B cell (primary cell): ENCODE data around the gene RPL13A. TPM values are rescaled to one million over a fixed set of nuclear protein-coding genes. Genes with fewer than 3 reads are reported as not detected.

ENCODE experiments used
- ATAC-seq: fragments of 200-7000 bp; cut with Tn5 transposase; one replicate; pipeline ENCODE4 v1.10.0; 2021; ENCODE audit warnings: low read depth, mild to moderate bottlenecking, moderate number of reproducible peaks, moderate library complexity
- CTCF ChIA-PET: fragments of 350-600 bp; sonication (Branson Sonifier 250); formaldehyde crosslinking; loops from one replicate; lab custom pipeline; 2021; ENCODE audit warnings: antibody characterized with exemption, inconsistent platforms; lab: Charles Lee
- POLR2A ChIA-PET: fragments of 350-600 bp; sonication (Branson Sonifier 250); formaldehyde crosslinking; loops from one replicate; lab custom pipeline; 2021; ENCODE audit warnings: antibody characterized with exemption; lab: Charles Lee
- DNase-seq: peaks from one replicate; pipeline ENCODE4 v3.0.0; 2013
- H2AFZ ChIP-seq: 2 replicates; pipeline ENCODE4 v1.6.1; 2012; ENCODE audit warnings: mild to moderate bottlenecking, low read depth, low read length; ENCODE audit not compliant: insufficient read depth, poor library complexity, severe bottlenecking
- H3K27ac ChIP-seq, 2 donors: 1 replicate in 1 of 2; 2 replicates in 1 of 2; pipeline ENCODE4 v1.5.1; 2012 to 2013; ENCODE audit warnings: low read length in 2 of 2, mild to moderate bottlenecking in 2 of 2, moderate library complexity in 1 of 2
- H3K27me3 ChIP-seq, 4 experiments: fragments of 200-600 bp in 1 of 4; sonication (generic) in 1 of 4; replicated peaks in 1 of 4; 1 replicate in 2 of 4; 2 replicates in 2 of 4; pipeline versions ENCODE4 v1.6.1 to v1.7.0; 2013 to 2016; ENCODE audit warnings: low read length in 3 of 4, mild to moderate bottlenecking in 2 of 4, mixed read lengths in 1 of 4, moderate library complexity in 1 of 4; ENCODE audit not compliant: insufficient read depth in 4 of 4, control insufficient read depth in 3 of 4; ENCODE audit errors: control extremely low read depth in 1 of 4
- H3K36me3 ChIP-seq, 2 experiments: replicated peaks in 1 of 2; 1 replicate in 1 of 2; 2 replicates in 1 of 2; pipeline versions ENCODE4 v1.6.1 to v1.7.1; 2013; ENCODE audit warnings: low read length in 1 of 2; ENCODE audit not compliant: insufficient read depth in 2 of 2, control insufficient read depth in 1 of 2; ENCODE audit errors: control extremely low read depth in 1 of 2, extremely low read depth in 1 of 2
- H3K4me1 ChIP-seq, 2 donors: fragments of 200-600 bp in 1 of 2; sonication (generic) in 1 of 2; 1 replicate in 1 of 2; 2 replicates in 1 of 2; pipeline versions ENCODE4 v1.5.1 to v1.6.1; 2013 to 2017; ENCODE audit warnings: low read length in 2 of 2; ENCODE audit not compliant: control insufficient read depth in 2 of 2, insufficient read depth in 2 of 2
- H3K4me2 ChIP-seq: replicated peaks from 2 replicates; pipeline ENCODE3; 2012; ENCODE audit warnings: mild to moderate bottlenecking, low read depth, low read length; ENCODE audit not compliant: poor library complexity, severe bottlenecking
- H3K4me3 ChIP-seq, 5 experiments: fragments of 200-600 bp in 1 of 5; sonication (generic) in 1 of 5; 1 replicate in 3 of 5; 2 replicates in 2 of 5; pipeline versions ENCODE4 v1.5.1 to v1.7.0; 2011 to 2016; ENCODE audit warnings: low read length in 4 of 5, mild to moderate bottlenecking in 4 of 5, low read depth in 2 of 5, control low read depth in 1 of 5, moderate library complexity in 1 of 5; ENCODE audit not compliant: insufficient read depth in 1 of 5; ENCODE audit errors: control extremely low read depth in 1 of 5, extremely low read depth in 1 of 5
- H3K79me2 ChIP-seq: fragments of 200-600 bp; sonication (generic); one replicate; pipeline ENCODE4 v1.6.0; 2016; ENCODE audit warnings: low read length; ENCODE audit not compliant: control insufficient read depth, insufficient read depth
- H3K9ac ChIP-seq: fragments of 200-600 bp; sonication (generic); 2 replicates; pipeline ENCODE4 v1.6.1; 2017; ENCODE audit warnings: mild to moderate bottlenecking, low read length, moderate library complexity
- H3K9me3 ChIP-seq, 3 donors: one replicate each; pipeline versions ENCODE4 v1.6.1 to v1.7.1; 2013; ENCODE audit warnings: low read length in 2 of 3; ENCODE audit not compliant: control insufficient read depth in 2 of 3, insufficient read depth in 1 of 3; ENCODE audit errors: control extremely low read depth in 1 of 3
- H4K20me1 ChIP-seq: 2 replicates; pipeline ENCODE4 v1.6.0; 2012; ENCODE audit warnings: mild to moderate bottlenecking, low read length; ENCODE audit not compliant: insufficient read depth, control insufficient read depth, poor library complexity, severe bottlenecking
- H3K27ac Mint-ChIP-seq: one replicate; pipeline ENCODE4 v1.8.0; 2021; ENCODE audit warnings: mixed read lengths
- H3K27me3 Mint-ChIP-seq: one replicate; pipeline ENCODE4 v1.8.0; 2021; ENCODE audit warnings: mixed read lengths
- H3K4me1 Mint-ChIP-seq: one replicate; pipeline ENCODE4 v1.8.0; 2021; ENCODE audit warnings: mixed read lengths
- H3K4me3 Mint-ChIP-seq: one replicate; pipeline ENCODE4 v1.8.0; 2021; ENCODE audit warnings: mixed read lengths
- H3K9me3 Mint-ChIP-seq: one replicate; pipeline ENCODE4 v1.8.0; 2022; ENCODE audit warnings: mixed read lengths; ENCODE audit not compliant: insufficient read depth
- CTCF ChIP-seq: fragments of 200-600 bp; IDR thresholded peaks from one replicate; pipeline ENCODE4 v1.8.0; 2022; ENCODE audit warnings: antibody characterized with exemption, mild to moderate bottlenecking
- EZH2 ChIP-seq: IDR thresholded peaks from 2 replicates; pipeline ENCODE4 v1.6.1; 2012; ENCODE audit warnings: borderline replicate concordance, low read depth, mild to moderate bottlenecking, moderate library complexity, low read length; ENCODE audit not compliant: insufficient read depth, poor library complexity, severe bottlenecking
- WGBS: methylation state at CpG from one replicate; pipeline ENCODE4 v1.1.5; 2013; ENCODE audit warnings: missing lambda C conversion rate; ENCODE audit not compliant: insufficient coverage; 5-methylcytosine and 5-hydroxymethylcytosine counted together
- intact Hi-C: fragments of 100-400 bp; cut with micrococcal nuclease; formaldehyde crosslinking; loops from one replicate; pipeline ENCODE4 v1.10.0; 2022
- polyA plus RNA-seq: library from polyadenylated mRNA; depleted of rRNA; stranded (reverse); fragments of >200 nt; gene quantifications from 2 replicates; pipeline ENCODE4 v1.2.3, GENCODE V29; 2012
- total RNA-seq, 2 donors: library from RNA; stranded (reverse); fragments of 120-200 nt in 1 of 2; gene quantifications; 1 replicate in 1 of 2; 2 replicates in 1 of 2; pipeline versions ENCODE4 v1.2.3 to v1.2.4, GENCODE V29; 2013 to 2022

Gene RPL13A
- total and polyA plus RNA-seq, 2 donors (not counting 1 experiment from before 2014, with no cell fraction given) = 5,457 to 6,298 TPM

- Histone ChIP-seq H3K27ac (no peak overlapping the region), H4K20me1 (no peaks in the 10 kb centered on the region), H3K4me3 (peak overlapping the region in 1 of 5 experiments; percentile 29), H3K9ac (no peak overlapping the region), H3K79me2 (no peaks in the 10 kb centered on the region), H3K36me3 (peaks cover 0 to 10% of the 10 kb centered on the region in 2 experiments), H3K4me2 (peak overlapping the region; percentile 99), H3K4me1 (peaks cover 19 to 31% of the 10 kb centered on the region in 2 donors), H2AFZ (no peak overlapping the region), H3K9me3 (peaks cover 0 to 16% (median 0%) of the 10 kb centered on the region in 3 donors), H3K27me3 (peaks cover 2 to 53% (median 43%) of the 10 kb centered on the region in 4 experiments)
- no peaks in the 10 kb centered on the region for H3K9me3 Mint-ChIP-seq
- ChIA-PET CTCF (interaction anchor here (1.0 to 5.1 kb wide), 10 partner anchors 12 to 219 kb away, joined by 3 to 70 read pairs (median 6); partner anchors contain the start of genes CD37 and FLT3LG), POLR2A (interaction anchor here (0.6 to 2.3 kb wide), 6 partner anchors 34 to 831 kb away, joined by 3 to 20 read pairs (median 4); partner anchors contain the start of gene CD37)
- peak overlapping the region; percentile 53 for H3K27ac Mint-ChIP-seq
- intact Hi-C loops = loop anchor here (2.0 kb wide), 2 partner anchors 55 to 141 kb away; partner anchors contain the start of gene RPS11
- no peak for DNase-seq
- H3K27me3 Mint-ChIP-seq = peaks cover 52% of the 10 kb centered on the region
- 36% methylated on average over 14 of the region's 14 CpGs for WGBS
- no peak for TF ChIP-seq EZH2
- TF ChIP-seq CTCF = no peak
- H3K4me3 Mint-ChIP-seq = peak overlapping the region; percentile 93
- no peak for ATAC-seq
- H3K4me1 Mint-ChIP-seq = peaks cover 35% of the 10 kb centered on the region
Observed at GRCh38 chr19:49441960-49442350, 45.5 kb upstream of the RPL13A start.

- no peaks in the 10 kb centered on the region for H3K9me3 Mint-ChIP-seq
- Histone ChIP-seq H3K9ac (peak overlapping the region; percentile 89), H2AFZ (peak overlapping the region; percentile 97), H3K4me3 (peak overlapping the region in 3 of 5 experiments; percentile 71 to 80 (median 77)), H3K4me2 (peak overlapping the region; percentile 99), H4K20me1 (peaks cover 4% of the 10 kb centered on the region), H3K36me3 (peaks cover 0 to 14% of the 10 kb centered on the region in 2 experiments), H3K27ac (no peak overlapping the region), H3K79me2 (no peaks in the 10 kb centered on the region), H3K27me3 (peaks cover 2 to 50% (median 41%) of the 10 kb centered on the region in 4 experiments), H3K9me3 (peaks cover 0 to 14% (median 0%) of the 10 kb centered on the region in 3 donors), H3K4me1 (peaks cover 18 to 31% of the 10 kb centered on the region in 2 donors)
- ChIA-PET CTCF (interaction anchor here (1.0 to 5.1 kb wide), 15 partner anchors 9 to 219 kb away, joined by 3 to 70 read pairs (median 4); partner anchors contain the start of genes CD37, FLT3LG and PIH1D1), POLR2A (interaction anchor here (0.6 to 2.3 kb wide), 10 partner anchors 27 to 831 kb away, joined by 3 to 20 read pairs (median 4); partner anchors contain the start of gene CD37)
- no peak for TF ChIP-seq CTCF
- no peak for TF ChIP-seq EZH2
- DNase-seq (no peak), ATAC-seq (no peak)
- H3K4me1 Mint-ChIP-seq = peaks cover 32% of the 10 kb centered on the region
- H3K27me3 Mint-ChIP-seq = peaks cover 49% of the 10 kb centered on the region
- intact Hi-C loops = loop anchor here (2.0 kb wide), 2 partner anchors 54 to 142 kb away; partner anchors contain the start of gene RPS11
- H3K4me3 Mint-ChIP-seq = peak overlapping the region; percentile 93
- 13% methylated on average over 10 of the region's 11 CpGs for WGBS
- peak overlapping the region; percentile 50 for H3K27ac Mint-ChIP-seq
Observed at GRCh38 chr19:49442354-49442753, 45.1 kb upstream of the RPL13A start.
